Esophagus squamous epithelium (tissue), 4 donors: ENCODE measurements around the gene USP17L18.
"Not testable (repeated sequence)": the region's sequence is repeated elsewhere in the genome, so short reads cannot be mapped to it uniquely, and the experiment has no call there.

Source experiments
- POLR2A ChIP-seq, 4 donors: fragments of 450-650 bp; IDR thresholded peaks; one replicate each; pipeline ENCODE4 v1.6.1; 2017; ENCODE audit warnings: antibody characterized with exemption in 4 of 4, mild to moderate bottlenecking in 4 of 4, moderate library complexity in 3 of 4
- TF ChIP-seq, protein P1 (sequence below), 6 experiments: fragments of 450-650 bp in 4 of 6; fragments of 200-600 bp in 2 of 6; sonication (generic) in 2 of 6; IDR thresholded peaks; one replicate each; pipeline ENCODE4 v1.5.1; 2016 to 2019; ENCODE audit warnings: antibody characterized with exemption in 6 of 6, mild to moderate bottlenecking in 4 of 6, moderate library complexity in 4 of 6

DNA sequence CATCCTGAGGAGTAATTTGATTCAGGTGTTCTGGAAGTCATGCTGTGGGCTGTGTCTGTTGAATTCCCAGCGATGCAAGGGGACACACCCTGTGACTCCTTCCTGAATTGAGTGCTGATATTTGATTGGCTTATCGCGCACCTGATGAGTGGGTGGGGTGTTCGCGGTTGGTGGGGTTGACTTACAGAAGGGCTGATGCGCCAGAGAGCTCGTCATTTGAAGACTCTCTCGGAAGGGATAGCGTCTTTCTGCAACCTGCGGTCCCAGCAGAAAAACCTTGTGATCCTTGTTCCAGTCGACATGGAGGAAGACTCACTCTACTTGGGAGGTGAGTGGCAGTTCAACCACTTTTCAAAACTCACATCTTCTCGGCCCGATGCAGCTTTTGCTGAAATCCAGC, 4.6 kb downstream of the USP17L18 start, which contains the start of gene USP17L19:
- TF ChIP-seq, protein P1, sequence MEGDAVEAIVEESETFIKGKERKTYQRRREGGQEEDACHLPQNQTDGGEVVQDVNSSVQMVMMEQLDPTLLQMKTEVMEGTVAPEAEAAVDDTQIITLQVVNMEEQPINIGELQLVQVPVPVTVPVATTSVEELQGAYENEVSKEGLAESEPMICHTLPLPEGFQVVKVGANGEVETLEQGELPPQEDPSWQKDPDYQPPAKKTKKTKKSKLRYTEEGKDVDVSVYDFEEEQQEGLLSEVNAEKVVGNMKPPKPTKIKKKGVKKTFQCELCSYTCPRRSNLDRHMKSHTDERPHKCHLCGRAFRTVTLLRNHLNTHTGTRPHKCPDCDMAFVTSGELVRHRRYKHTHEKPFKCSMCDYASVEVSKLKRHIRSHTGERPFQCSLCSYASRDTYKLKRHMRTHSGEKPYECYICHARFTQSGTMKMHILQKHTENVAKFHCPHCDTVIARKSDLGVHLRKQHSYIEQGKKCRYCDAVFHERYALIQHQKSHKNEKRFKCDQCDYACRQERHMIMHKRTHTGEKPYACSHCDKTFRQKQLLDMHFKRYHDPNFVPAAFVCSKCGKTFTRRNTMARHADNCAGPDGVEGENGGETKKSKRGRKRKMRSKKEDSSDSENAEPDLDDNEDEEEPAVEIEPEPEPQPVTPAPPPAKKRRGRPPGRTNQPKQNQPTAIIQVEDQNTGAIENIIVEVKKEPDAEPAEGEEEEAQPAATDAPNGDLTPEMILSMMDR (IDR thresholded peaks at IDR 0.05) = not testable (repeated sequence)
- not testable (repeated sequence) for TF ChIP-seq POLR2A (IDR thresholded peaks at IDR 0.05)
